A549 treated with AZD2906 at 1 μM for 4 hours (cell line): ENCODE measurements around the gene IL36RN. TPM values are rescaled to one million over a fixed set of nuclear protein-coding genes. Genes with fewer than 3 reads are reported as not detected.

Experiments used
- total RNA-seq: library from RNA; stranded (reverse); fragments of 200-300 nt; extraction: Qiagen RNA extraction; gene quantifications from 5 replicates; pipeline ENCODE4 v1.2.3, GENCODE V29; 2022

IL36RN gene
- total RNA-seq: 0.02 to 0.11 TPM (median 0.02 TPM) in 3 of 5 replicates, not detected in the others

DNA sequence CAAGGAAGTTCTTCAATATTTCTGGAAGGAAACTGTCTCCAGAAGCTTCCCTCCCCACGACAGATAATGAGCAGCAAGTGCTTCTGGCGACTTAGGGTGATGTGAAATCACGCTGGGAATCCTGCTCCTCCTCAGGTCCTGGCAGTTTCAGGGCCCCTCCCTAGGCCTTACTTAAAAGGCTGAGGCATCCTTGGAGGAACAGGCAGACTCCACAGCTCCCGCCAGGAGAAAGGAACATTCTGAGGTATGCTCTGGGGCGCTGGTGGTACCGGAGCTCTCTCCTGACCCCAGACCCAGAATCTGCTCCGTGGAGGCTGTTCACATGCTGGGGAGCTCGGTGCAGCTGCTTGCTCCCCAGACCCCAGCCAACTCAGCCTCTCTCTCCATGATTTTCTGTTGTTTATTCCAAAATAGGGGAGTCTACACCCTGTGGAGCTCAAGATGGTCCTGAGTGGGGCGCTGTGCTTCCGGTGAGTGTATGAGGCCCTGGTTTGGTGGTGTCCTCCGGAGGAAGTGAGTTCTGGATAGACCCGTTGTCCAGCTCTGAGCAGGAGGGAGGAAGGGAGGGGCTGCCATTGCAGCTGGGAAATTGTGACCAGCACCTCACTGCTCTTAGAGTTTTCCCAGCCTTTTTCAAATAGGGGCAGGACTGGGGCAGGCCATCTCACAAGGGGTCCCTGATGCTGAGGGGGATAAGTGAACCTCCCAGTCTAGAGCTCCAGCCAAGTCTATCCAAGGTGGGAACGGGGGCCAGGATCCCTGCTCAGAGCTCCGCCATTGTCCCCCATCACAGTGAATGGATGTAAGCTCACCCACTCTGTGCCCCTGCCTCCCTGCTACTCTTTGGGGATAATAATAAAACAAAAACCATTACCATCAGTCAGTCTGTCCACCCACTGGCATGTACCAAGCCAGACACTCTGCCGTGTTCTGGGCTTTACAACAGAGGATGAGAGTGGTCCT is at the start of gene IL36RN:
Gene IL36RN (plus strand): TSS at position 201 of the 963 bp plus-strand sequence. CDS start 241 bp downstream, at position 442.

DNA sequence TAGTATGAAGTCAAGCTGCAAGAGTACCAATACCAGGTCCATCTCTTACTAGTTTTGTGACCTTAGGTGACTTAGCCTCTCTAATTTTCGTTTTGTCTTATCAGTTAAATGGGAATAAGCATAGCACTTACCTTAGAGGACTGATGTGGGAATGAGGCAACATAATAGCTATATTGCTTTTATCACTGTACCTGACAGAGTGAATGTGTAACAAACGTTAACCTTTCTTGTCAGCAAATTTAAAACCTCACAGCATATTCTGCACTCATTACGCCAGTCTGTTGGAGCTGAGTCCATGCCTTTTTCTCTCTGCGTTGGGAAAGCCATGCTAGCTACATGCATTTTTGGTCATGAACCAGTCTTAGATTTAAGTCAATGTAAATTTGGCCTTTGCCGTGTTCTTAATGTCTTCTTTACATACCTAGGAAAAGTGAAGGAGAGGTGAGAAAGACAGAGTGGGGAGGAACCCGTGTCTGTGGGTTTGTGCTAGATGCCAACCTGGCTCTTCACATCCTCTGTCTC is 6.5 kb upstream of the IL36RN start, which contains the start of gene IL36B:
Gene IL36B (minus strand): TSS at position 472 of the 522 bp plus-strand sequence.

DNA sequence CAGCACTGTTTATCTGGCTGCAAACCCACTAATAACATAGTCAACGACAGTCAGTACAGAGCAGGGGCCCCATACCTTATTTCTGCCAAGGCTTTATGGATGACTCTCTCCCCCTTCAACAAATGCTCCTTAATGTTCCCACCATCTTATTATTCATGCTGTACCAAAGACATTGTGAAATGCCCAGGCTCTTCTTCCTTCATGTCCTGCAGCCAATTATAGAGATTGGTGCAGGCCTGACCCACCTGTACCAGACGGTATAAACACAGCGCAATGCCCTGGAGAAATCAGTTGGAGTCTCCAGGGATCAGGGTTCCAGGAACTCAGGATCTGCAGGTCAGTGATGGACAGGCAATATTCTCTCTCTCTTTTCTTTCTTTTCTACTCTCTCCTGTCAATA is 8.7 kb downstream of the IL36RN start, which contains the start of gene IL1F10:
Gene IL1F10 (plus strand): TSS at position 290 of the 400 bp plus-strand sequence. CDS start 4,769 bp downstream, outside the sequence.

Other genes with a start within 250 kb of the IL36RN start
- 0.07 to 0.21 TPM (median 0.14 TPM) in 5 replicates for gene IL1B, start 222.4 kb upstream of the IL36RN start, total RNA-seq
- not detected in 5 replicates for gene IL37, start 148.0 kb upstream of the IL36RN start, total RNA-seq
- gene IL36G, start 81.2 kb upstream of the IL36RN start, total RNA-seq: not detected in 5 replicates
- gene IL36A, start 53.7 kb upstream of the IL36RN start, total RNA-seq: not detected in 5 replicates
- 0.11 to 0.14 TPM in 2 of 5 replicates, not detected in the others for gene IL36B, start 6.3 kb upstream of the IL36RN start, total RNA-seq
- gene IL1F10, start 8.8 kb downstream of the IL36RN start, total RNA-seq: 0.09 to 0.24 TPM in 2 of 5 replicates, not detected in the others
- 0.16 to 0.37 TPM (median 0.33 TPM) in 5 replicates for gene IL1RN, start 68.4 kb downstream of the IL36RN start, total RNA-seq
- gene PSD4, start 114.8 kb downstream of the IL36RN start, total RNA-seq: 12.3 to 15.0 TPM (median 13.6 TPM) in 5 replicates
- 0.51 to 0.98 TPM (median 0.76 TPM) in 5 replicates for gene PAX8, start 219.7 kb downstream of the IL36RN start, total RNA-seq